AG04450 (cell line): ENCODE measurements around the gene TCFL5. TPM values are rescaled to one million over a fixed set of nuclear protein-coding genes. Genes with fewer than 3 reads are reported as not detected.

Source experiments
- CTCF ChIA-PET: fragments of 300-600, 350-600 bp; formaldehyde crosslinking; extraction: SDS; loops from one replicate; lab custom pipeline; 2022; ENCODE audit warnings: antibody characterized with exemption, inconsistent platforms; lab: Charles Lee
- POLR2A ChIA-PET: fragments of 350-600 bp; formaldehyde crosslinking; extraction: SDS; loops from one replicate; lab custom pipeline; 2021; ENCODE audit warnings: antibody characterized with exemption, inconsistent platforms; lab: Yijun Ruan, JAX
- DNase-seq: peaks from one replicate; pipeline ENCODE4 v3.0.0-alpha.2; 2011; ENCODE audit warnings: low read depth, low spot score
- H3K27ac ChIP-seq: one replicate; pipeline ENCODE4 v1.5.1; 2012; ENCODE audit warnings: low read depth, low read length, control low read depth
- H3K27me3 ChIP-seq: one replicate; pipeline ENCODE4 v1.6.0; 2012; ENCODE audit warnings: low read length; ENCODE audit not compliant: control insufficient read depth, insufficient read depth
- H3K4me3 ChIP-seq: 2 replicates; pipeline ENCODE4 v1.5.1; 2011; ENCODE audit warnings: mild to moderate bottlenecking, low read depth, low read length, control low read depth
- H3K9me3 ChIP-seq: 2 replicates; pipeline ENCODE4 v1.5.1; 2012; ENCODE audit warnings: low read length; ENCODE audit not compliant: control insufficient read depth, insufficient read depth
- polyA plus RNA-seq: library from polyadenylated mRNA; depleted of rRNA; stranded (reverse); fragments of >200 nt; gene quantifications from 2 replicates; pipeline ENCODE4 v1.2.3, GENCODE V29; 2011
- TF ChIP-seq, protein P1 (sequence below): IDR thresholded peaks from 2 replicates; pipeline ENCODE4 v1.5.1; 2011; ENCODE audit warnings: low read depth, low read length, control low read depth, inconsistent platforms

Gene TCFL5
- polyA plus RNA-seq, 1 experiment = 9.9 TPM

DNA sequence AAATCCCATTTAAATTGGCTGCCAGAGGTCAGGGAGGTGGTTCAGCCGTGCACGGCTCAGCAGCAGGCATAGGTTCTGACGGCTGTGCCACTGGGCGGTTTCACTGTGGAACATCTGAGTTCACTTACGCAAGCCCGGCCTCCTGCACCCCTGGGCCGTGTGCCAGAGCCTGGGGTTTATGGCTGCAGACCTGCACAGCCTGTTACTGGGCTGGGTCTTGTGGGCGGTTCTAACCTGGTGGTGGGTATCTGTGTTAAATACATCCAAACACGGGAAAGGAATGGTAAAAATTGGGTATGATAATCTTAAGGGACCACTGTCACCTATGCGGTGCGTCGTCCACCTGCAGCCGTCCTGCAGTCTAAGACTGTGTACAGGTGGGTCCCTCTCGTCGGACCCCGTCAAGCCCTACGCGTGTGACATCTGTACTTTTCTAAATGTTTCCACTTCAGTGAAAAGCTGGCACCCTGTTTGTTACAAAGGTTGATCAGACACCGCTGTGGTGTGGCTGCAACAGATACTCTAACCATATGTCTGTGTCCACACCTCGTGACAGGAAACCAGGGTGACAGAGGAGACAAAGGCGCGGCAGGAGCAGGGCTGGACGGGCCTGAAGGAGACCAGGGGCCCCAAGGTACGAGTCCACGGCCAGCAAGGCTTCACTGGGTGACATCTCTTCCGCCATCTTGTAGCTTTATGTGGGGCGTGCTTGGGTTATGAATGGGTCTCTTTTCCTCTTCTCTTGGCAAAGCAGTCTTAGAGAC is 23.3 kb downstream of the TCFL5 start:
- TF ChIP-seq, protein P1, sequence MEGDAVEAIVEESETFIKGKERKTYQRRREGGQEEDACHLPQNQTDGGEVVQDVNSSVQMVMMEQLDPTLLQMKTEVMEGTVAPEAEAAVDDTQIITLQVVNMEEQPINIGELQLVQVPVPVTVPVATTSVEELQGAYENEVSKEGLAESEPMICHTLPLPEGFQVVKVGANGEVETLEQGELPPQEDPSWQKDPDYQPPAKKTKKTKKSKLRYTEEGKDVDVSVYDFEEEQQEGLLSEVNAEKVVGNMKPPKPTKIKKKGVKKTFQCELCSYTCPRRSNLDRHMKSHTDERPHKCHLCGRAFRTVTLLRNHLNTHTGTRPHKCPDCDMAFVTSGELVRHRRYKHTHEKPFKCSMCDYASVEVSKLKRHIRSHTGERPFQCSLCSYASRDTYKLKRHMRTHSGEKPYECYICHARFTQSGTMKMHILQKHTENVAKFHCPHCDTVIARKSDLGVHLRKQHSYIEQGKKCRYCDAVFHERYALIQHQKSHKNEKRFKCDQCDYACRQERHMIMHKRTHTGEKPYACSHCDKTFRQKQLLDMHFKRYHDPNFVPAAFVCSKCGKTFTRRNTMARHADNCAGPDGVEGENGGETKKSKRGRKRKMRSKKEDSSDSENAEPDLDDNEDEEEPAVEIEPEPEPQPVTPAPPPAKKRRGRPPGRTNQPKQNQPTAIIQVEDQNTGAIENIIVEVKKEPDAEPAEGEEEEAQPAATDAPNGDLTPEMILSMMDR = no peak
- ChIA-PET POLR2A (no interaction called here), CTCF (no interaction called here)
- Histone ChIP-seq H3K4me3 (no peak overlapping the region), H3K27me3 (no peaks in the 10 kb centered on the region), H3K27ac (no peak overlapping the region), H3K9me3 (peaks cover 3% of the 10 kb centered on the region; the same call in 1 of the 2 replicates)
- DNase-seq = no peak

DNA sequence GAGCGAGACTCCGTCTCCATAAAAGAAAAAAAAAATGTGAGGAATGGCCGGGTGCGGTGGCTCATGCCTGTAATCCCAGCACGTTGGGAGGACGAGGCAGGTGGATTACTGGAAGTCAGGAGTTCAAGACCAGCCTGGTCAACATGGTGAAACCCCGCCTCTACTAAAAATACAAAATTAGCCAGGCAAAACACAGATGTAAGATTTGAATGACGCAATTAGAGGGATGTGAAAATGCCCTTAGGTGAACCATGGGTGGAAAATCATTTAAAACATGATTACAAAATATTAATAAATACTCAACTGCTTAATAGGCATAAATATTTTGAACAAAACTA is 23.9 kb downstream of the TCFL5 start:
- no peak for DNase-seq
- peaks cover 3% of the 10 kb centered on the region; the same call in 1 of the 2 replicates for H3K9me3 ChIP-seq
- no peak overlapping the region for H3K27ac ChIP-seq
- no peaks in the 10 kb centered on the region for H3K27me3 ChIP-seq
- ChIA-PET POLR2A (no interaction called here), CTCF (no interaction called here)
- H3K4me3 ChIP-seq = no peak overlapping the region
- TF ChIP-seq, protein P1 = no peak

DNA sequence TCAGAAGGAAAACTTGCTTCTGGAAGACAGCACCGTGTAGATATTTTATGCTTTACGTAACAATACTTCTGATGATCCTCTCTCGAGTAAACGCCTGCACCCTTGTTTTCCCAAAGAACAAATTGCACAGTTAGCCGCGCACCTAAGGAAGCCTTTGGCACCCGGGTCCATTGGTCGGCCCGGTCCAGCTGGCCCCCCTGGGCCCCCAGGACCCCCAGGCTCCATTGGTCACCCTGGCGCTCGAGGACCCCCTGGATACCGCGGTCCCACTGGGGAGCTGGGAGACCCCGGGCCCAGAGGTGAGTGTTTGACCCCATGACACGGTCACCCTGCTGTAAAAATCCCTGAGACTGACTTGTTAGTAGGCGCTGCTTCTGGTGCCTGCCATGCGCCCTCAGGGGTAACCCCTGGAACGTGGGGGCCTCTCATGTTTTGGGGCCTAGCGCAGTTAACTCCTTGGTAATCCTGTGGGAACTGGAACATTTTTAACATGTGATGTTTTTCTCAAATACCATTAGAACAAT is 24.6 kb downstream of the TCFL5 start:
- H3K4me3 ChIP-seq = no peak overlapping the region
- TF ChIP-seq, protein P1 = no peak
- no peak for DNase-seq
- H3K9me3 ChIP-seq = peaks cover 3% of the 10 kb centered on the region; the same call in 1 of the 2 replicates
- ChIA-PET CTCF (no interaction called here), POLR2A (no interaction called here)
- no peak overlapping the region for H3K27ac ChIP-seq
- H3K27me3 ChIP-seq = no peaks in the 10 kb centered on the region

DNA sequence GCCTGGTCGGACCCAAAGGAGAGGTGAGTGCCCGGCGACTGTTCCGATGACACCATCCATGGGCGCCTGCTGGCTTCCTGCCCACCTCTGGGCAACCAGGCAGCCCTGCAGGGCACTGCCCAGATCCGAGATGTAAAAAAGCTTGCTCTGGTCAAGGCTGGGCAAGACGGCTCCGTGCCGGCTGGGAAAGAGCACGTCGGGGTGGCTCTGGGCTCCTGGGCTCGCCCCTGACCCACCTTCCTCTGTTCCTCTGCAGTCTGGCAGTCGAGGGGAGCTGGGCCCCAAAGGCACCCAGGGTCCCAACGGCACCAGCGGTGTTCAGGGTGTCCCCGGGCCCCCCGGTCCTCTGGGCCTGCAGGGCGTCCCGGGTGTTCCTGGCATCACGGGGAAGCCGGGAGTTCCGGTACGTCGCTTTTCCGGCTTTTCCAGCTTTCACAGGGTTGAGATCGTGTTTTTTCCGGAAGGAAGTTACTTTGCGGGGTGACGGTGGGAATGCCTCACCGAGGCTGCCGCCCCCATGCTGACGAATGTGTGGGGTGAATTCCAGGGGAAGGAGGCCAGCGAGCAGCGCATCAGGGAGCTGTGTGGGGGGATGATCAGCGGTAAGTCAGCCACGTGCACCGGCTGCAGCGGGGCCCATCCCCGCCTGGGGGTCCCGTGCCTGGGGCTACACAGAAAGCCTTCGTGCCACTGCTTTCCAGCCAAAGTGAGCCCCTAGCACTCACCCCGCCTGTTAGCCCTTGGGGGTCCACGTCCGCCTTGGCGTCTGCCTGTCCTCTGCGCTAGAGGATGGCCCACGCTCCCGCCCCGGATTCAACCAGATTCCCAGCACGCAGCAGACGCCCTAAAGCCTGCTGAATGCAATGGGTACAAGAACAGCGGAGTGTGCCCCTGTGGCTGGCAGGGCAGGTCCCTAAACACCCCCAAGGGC is 25.4 kb downstream of the TCFL5 start:
- ChIA-PET CTCF (interaction anchor here (0.8 kb wide), 1 partner anchor 11 kb away, joined by 3 read pairs; no protein-coding TSS in a partner anchor), POLR2A (no interaction called here)
- Histone ChIP-seq H3K9me3 (peaks cover 3% of the 10 kb centered on the region; the same call in 1 of the 2 replicates), H3K4me3 (no peak overlapping the region), H3K27me3 (no peaks in the 10 kb centered on the region), H3K27ac (no peak overlapping the region)
- no peak for DNase-seq
- TF ChIP-seq, protein P1 = no peak
